Measurements from ENCODE around the gene SMAD6. TPM values are rescaled to one million over a fixed set of nuclear protein-coding genes. Genes with fewer than 3 reads are reported as not detected.

SMAD6 gene
- total RNA-seq, 6 experiments from 2014 or later, result 10.5 to 17.2 (median 12.3) TPM

GRCh38 chr15:66742286-66742685 is 40.2 kb downstream of the SMAD6 start:
- H3K27ac ChIP-seq, result no peak overlapping the region
- no peaks in the 10 kb centered on the region for H3K36me3 ChIP-seq
- ATAC-seq, result no peak
- H3K4me3 ChIP-seq, result no peak overlapping the region
- no peaks in the 10 kb centered on the region for H3K9me3 ChIP-seq
- DNase-seq, result peak in 2 of 3 donors; percentile 4
- H3K4me1 ChIP-seq, result peaks cover 0 to 4% (median 0%) of the 10 kb centered on the region in 4 donors
- H3K27me3 ChIP-seq, result no peaks in the 10 kb centered on the region
- intact Hi-C loops (cut with DNase I), result no loop called here
- 88% methylated on average over 5 of the region's 6 CpGs for WGBS (ENCODE audit: insufficient coverage, low coverage, low lambda C conversion rate, missing lambda C conversion rate)
- no peak for TF ChIP-seq CTCF (IDR thresholded peaks at IDR 0.05)
- TF ChIP-seq POLR2A (IDR thresholded peaks at IDR 0.05), result no peak

- Histone ChIP-seq H3K4me3 (no peak overlapping the region), H3K9me3 (no peaks in the 10 kb centered on the region), H3K27me3 (no peaks in the 10 kb centered on the region), H3K27ac (no peak overlapping the region), H3K36me3 (no peaks in the 10 kb centered on the region), H3K4me1 (peaks cover 0 to 4% (median 0%) of the 10 kb centered on the region in 4 donors)
- DNase-seq (no peak), ATAC-seq (no peak)
- intact Hi-C loops (cut with DNase I), result no loop called here
- WGBS (ENCODE audit: insufficient coverage, low coverage, low lambda C conversion rate, missing lambda C conversion rate), result 74% methylated on average over 3 of the region's 5 CpGs
- TF ChIP-seq CTCF (IDR thresholded peaks at IDR 0.05), result no peak
- TF ChIP-seq POLR2A (IDR thresholded peaks at IDR 0.05), result no peak
These were observed 41.2 kb downstream of the SMAD6 start for GRCh38 chr15:66743204-66743603.

- no peak for TF ChIP-seq CTCF (IDR thresholded peaks at IDR 0.05)
- no peak for TF ChIP-seq POLR2A (IDR thresholded peaks at IDR 0.05)
- Histone ChIP-seq H3K4me3 (no peak overlapping the region), H3K27ac (peak overlapping the region in 1 of 3 donors; percentile 34), H3K36me3 (no peaks in the 10 kb centered on the region), H3K27me3 (no peaks in the 10 kb centered on the region), H3K4me1 (peaks cover 0 to 4% (median 0%) of the 10 kb centered on the region in 4 donors), H3K9me3 (no peaks in the 10 kb centered on the region)
- ATAC-seq (peak; percentile 34 to 49 (median 42)), DNase-seq (peak in 2 of 3 donors; percentile 15 to 43)
- intact Hi-C loops (cut with DNase I), result no loop called here
- WGBS (ENCODE audit: insufficient coverage, low coverage, low lambda C conversion rate, missing lambda C conversion rate), result 61% methylated on average over 11 of the region's 15 CpGs
These were observed 41.9 kb downstream of the SMAD6 start for GRCh38 chr15:66743703-66744536.

GRCh38 chr15:66744610-66745279 is 42.7 kb downstream of the SMAD6 start:
- WGBS (ENCODE audit: insufficient coverage, low coverage, low lambda C conversion rate, missing lambda C conversion rate), result 57% methylated on average over 3 of the region's 4 CpGs
- intact Hi-C loops (cut with DNase I), result no loop called here
- TF ChIP-seq CTCF (IDR thresholded peaks at IDR 0.05), result no peak
- TF ChIP-seq POLR2A (IDR thresholded peaks at IDR 0.05), result no peak
- H3K9me3 ChIP-seq, result no peaks in the 10 kb centered on the region
- peaks cover 0 to 8% (median 2%) of the 10 kb centered on the region in 4 donors for H3K4me1 ChIP-seq
- ATAC-seq (no peak), DNase-seq (peak in 2 of 3 donors; percentile 13 to 35)
- H3K4me3 ChIP-seq, result no peak overlapping the region
- H3K27me3 ChIP-seq, result no peaks in the 10 kb centered on the region
- no peaks in the 10 kb centered on the region for H3K36me3 ChIP-seq
- H3K27ac ChIP-seq, result peak overlapping the region in 1 of 3 donors; percentile 34

Data from right lobe of liver (tissue), 6 donors.